GM19328 (cell line): ENCODE measurements around the gene PHC3.
A peak's percentile ranks its signal among the peaks of the same experiment; 100 is the strongest.
"Not testable (repeated sequence)": the region's sequence is repeated elsewhere in the genome, so short reads cannot be mapped to it uniquely, and the experiment has no call there.

Experiments used
- ATAC-seq: cut with Tn5 transposase; IDR thresholded peaks from one replicate; pipeline ENCODE4 v1.9.1; 2021; ENCODE audit warnings: mild to moderate bottlenecking, moderate library complexity; ENCODE audit not compliant: unreplicated experiment

The PHC3 gene

GRCh38 chr3:170130532-170130931, 51.0 kb downstream of the PHC3 start:
- no peak for ATAC-seq

DNA sequence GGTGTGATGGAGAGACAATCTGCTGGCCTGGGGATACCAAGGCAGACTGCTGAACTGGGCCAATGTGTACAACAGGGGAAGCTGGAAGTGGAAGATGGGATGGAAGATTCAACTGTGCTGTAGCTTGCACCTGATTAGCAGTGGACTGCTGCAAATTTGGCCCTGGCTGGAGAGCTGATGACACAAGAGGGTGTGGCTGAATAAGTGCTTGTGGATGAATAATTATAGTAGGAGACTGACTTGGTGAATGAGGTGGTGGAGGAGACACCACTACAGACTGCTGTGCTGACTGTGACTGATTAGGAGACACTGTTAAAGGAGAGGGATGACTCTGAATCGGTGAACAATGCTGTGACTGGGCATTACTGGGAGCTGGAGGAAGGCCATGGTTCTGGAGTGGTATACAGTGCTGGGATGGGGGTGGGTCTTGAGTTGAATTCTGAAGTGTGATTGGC, 52.5 kb downstream of the PHC3 start:
- ATAC-seq: peak; percentile 40

DNA sequence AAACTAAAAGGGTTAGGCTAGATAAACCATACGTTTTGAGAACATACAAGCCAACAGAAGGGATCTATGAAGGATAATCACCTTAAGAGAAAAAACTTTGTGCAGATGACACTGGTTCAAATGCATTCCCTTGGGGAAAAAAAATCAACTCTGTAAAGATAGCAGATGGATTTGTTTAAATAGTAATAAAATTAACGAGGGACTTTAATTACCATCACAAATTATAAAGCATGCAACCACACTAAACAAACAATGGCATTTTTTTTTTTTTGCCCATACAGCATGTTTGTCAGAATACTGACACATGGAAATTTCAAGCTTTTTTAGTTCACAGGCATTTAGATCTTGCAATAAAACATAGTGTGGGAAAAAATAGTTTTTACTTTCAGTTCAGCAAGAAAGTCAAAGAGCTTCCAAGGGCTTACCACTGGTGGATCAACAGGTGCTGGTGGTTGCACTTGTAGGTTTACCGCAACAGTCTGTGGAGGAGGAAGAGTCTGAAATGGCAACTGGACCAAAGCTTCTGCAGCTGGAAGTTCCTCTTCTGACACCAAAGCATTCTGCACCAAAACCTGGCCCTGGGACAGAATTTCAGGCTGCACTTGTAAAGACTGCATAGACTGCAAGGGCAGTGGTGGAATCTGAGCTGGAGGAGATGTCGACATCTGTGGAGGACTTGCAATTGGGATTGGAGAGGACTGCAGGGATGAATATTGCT, 53.1 kb downstream of the PHC3 start:
- peak; percentile 78 for ATAC-seq

DNA sequence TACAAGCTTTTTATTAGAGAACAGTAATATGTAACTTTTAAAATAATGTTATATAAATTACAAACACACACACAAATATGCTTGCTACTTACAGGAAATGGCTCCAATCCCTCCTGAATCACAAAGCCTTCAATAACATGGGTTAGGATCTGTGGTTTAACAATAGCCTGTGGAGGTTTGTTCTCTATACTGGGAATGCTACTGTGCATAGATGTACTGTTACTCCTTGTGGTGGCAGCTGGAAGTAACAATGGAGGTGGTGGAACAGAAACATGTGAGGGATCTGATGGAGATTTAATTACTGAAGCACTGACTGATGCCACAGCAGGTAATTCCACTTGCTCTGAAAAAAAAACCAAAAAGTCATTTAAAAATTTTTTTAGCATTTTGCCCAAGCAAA, 64.4 kb downstream of the PHC3 start:
- ATAC-seq: no peak

GRCh38 chr3:170114165-170114564, 67.4 kb downstream of the PHC3 start:
- not testable (repeated sequence) for ATAC-seq

DNA sequence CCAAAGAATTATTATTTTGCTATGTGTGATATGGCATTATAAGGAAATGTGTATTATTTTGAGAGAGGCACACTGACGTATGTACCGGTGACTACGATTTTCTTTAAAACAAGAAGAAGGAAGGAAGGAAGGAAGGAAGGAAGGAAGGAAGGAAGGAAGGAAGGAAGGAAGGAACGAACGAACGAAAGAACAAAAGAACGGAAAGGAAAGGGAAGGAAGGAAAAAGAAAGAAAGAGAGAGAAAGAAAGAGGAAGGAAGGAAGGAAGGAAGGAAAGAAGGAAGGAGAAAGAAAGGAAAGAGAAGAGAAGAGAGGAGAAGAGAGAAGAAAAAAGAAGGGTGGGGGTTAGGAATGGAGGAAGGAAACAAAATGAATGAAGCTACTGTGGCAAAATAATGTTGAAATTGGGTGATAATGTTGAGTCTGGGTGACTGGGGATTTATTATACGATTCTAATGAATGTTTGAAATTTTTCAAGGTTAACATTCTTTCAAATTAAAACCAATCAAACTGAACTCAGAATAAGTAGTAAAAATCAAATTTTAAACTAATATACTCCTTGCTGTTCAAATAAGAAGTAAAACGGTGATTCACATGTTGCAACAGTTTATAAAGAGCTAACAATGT, 70.3 kb downstream of the PHC3 start:
- no peak for ATAC-seq

DNA sequence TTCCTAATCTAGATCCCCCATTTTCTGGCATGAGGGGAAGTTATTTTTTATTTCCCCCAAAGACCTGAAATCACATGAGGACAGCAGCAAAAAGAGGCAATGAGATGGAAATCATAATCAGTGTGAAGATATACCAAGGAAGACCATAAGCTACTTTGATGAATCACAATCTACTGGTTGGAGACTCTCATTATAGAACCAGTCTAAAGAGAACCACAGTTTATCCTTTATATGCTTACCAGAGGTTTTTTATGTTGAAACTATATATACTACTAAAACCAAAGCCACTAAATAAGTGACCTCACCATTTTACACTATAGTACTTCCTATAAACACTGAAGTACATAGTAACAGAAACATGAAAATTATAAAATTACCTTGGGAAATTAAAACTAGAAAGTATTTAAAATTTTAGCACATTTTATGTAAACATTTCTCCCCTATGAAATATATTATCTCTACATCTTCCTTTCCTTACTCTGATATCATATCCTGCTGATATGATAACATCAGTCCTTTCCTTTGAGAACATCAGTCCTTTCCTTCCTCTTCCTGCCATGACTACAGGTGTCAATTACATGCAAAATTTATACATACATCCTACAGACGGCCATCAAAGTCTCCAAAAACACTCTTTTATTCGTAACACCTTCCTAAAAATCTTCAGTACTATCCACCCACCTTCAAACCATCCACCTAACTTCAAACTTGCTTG, 71.8 kb downstream of the PHC3 start:
- ATAC-seq: no peak

DNA sequence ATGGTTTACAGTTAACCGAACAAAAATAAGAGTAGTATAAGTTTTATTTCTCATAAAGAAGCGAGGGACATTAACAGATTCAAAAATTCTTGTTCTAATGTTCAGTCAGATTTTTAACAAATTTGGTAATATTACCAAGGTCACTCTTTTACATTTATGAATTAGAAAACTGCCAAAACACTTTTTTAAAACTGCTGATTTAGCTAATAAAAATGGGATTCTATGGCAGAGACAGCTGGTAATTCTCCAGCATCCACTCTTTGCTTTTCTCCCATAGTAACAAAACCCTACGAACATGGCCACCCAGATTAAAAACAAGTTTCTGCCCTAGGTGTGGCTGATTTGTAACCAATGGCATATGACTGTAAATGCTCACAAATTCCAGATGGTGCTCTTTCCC, 72.6 kb downstream of the PHC3 start:
- no peak for ATAC-seq

DNA sequence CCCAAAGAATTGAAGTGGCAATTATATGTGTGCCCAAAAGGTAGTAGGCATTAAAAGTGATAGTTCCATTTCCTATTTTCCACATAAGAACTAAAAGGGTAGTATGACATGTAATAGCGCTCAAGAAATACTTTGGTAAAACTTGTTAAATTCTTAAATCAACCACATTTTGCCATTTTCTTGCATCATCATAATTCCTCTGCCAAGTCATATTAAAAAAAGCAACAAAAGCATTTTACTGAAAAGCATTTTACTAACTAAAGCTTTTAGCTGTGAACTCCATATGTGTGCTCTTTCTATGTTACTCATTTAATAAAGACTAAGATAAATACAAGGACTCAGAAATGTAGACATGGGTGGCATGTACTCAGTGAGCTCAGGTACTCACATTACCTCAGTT, 73.6 kb downstream of the PHC3 start:
- ATAC-seq: no peak

- ATAC-seq: no peak
These were observed 79.1 kb downstream of the PHC3 start for GRCh38 chr3:170102431-170102830.

GRCh38 chr3:170100944-170101343, 80.6 kb downstream of the PHC3 start:
- no peak for ATAC-seq

DNA sequence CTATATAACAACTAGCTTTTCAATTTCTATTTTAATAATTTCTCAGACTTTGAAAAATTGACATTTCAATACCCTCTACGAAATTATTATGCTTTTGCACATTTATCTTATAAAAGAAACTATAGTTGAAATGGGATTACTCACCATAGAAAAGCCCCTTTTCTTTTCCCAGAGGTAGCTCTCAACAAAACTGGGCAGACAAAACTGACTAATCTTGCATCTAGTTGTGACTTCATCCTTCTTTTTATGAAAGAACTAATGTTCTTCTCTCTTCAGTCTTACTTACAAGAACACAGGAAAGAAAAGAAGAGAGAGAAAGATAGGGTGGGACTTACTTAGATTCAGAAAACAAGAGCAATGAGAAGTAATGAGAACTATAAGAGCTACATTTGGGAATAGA, 82.8 kb downstream of the PHC3 start:
- ATAC-seq: no peak

GRCh38 chr3:170096342-170096741, 85.2 kb downstream of the PHC3 start:
- ATAC-seq: no peak

DNA sequence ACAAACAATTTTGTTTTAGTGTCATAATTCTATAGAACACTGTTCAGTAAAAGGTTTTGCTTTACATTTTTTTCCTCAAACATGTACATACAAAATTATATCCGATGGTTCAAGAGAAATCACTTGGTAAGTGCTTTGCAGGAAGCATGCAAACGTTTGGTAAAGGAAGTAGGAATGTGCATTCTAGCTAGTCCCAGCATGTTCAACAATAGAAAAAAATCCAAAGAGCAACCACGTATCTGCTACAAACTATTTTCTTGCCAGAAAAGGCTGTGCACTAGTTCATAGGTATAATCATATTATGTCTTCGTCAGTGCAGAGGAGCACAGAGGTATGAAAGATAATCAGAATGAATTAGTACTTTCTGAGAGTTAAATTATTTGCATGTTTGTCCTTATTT, 85.8 kb downstream of the PHC3 start:
- ATAC-seq: no peak

DNA sequence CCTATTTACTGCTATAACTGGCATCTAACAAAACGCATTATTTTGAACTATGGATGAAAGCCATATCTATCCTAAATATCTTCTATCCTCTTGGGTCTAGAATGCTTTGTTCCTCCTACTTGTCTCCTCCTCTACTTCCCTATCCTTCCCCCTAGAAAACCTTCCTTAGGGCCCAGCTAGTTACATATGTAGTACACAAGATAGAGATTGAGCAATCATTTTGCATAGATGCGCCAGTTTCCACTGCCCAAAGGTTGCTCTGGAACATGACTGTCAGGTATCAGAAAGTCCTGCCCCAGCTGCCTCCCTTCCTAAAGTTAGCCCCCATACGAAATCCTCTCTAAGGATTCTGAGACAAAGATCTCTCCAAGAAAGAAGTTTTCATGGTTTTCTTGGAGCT, 88.6 kb downstream of the PHC3 start:
- ATAC-seq: no peak

DNA sequence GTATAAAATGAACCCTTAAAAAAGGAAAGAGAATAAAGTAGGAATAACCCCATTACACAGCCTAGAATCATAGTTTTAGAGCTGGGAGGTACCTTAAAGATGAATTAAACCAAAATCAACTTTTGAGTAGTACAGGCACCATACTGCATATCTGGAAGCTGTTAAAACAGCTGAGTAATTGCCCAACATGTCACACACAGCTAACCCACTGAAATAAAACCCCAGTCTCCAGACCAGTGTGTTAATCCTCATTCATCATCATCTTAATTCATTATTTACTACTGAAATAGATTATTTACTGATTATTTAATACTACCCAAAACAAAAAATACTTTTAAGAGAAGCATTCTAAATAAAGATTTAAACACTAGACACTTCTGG, 90.9 kb downstream of the PHC3 start:
- ATAC-seq: no peak

- no peak for ATAC-seq
These were observed 91.5 kb downstream of the PHC3 start for GRCh38 chr3:170089862-170090600.

- ATAC-seq: no peak
These were observed 96.1 kb downstream of the PHC3 start for GRCh38 chr3:170085396-170085795.

DNA sequence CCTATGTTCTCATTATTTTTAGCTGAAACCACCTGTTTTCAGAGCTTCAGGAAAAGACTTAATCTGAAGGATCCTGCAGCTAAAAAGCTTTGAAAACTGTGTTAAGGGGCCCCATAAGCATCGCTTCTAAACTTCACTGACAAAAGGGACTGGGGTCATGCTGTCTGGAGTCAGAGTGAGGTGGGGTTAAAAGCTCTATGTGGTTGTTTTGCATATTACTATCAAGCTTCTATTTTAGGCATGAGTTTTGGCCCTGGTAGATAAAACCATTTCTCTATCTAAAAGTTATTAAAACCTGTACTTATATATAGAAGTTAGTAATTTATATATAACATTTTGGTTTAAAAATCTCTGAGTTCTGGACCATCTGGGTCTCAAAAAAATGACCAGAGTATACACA, 98.2 kb downstream of the PHC3 start:
- ATAC-seq: no peak

DNA sequence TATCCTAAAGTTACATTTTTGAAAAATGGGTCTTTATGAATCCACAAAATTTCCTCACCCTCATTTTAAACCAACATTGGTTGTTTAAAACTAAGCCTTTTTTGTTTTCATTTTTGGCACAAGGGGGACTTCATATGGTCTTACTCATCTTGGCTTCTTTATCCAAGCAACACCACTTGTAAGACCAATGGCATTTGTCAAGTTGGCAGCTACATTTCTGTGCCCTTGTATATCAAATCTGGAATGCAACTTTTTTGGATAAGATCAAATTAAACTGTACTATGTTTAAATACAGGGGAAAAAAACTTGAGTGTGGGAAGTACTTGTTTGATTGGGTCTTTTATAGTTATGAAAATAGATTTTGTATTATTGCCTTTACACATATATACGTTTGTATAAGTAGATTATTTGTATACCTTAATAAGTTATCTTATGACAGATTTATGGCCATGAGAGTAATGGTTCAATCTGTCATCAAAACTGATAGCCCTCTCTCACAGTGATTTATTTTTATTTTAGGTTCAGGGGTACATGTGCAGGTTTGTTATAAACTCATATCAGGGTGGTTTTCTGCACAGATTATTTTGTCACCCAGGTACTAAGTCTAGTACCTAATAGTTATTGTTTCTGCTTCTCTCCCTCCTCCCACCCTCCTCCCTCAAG, 100.3 kb downstream of the PHC3 start:
- ATAC-seq: no peak

- ATAC-seq: no peak
These were observed 100.9 kb downstream of the PHC3 start for GRCh38 chr3:170080605-170081004.
